Measurements from ENCODE around the gene ZG16B.

The ZG16B gene

DNA sequence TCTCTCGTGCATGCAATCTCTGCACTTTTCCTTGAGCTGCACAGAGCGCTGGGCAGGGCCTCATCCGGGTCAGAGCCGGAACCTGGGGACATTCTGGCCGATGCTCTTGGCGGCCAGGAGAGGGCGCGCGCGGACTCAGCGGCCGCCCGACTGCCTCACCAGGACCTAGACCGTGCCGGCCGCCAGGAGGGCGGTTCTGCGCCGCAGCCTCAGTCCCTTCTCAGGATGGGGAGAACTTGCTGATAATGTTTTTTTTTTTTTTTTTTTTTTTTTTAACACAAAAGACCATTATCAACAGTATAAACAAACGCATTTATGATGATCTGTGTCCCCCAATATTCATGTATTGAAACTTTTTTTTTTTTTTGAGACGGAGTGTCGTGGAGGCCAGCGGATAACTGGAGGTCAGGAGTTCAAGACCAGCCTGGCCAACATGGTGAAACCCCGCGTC lies 44.8 kb downstream of the ZG16B start:
- H3K4me3 ChIP-seq (ENCODE audit: low read length), result no peak overlapping the region
- H3K9ac ChIP-seq (ENCODE audit: low read length), result peak overlapping the region; percentile 48
- H3K4me1 ChIP-seq (ENCODE audit: control insufficient read depth, insufficient read depth, low read length), result peaks cover 6% of the 10 kb centered on the region
- no peaks in the 10 kb centered on the region for H3K9me3 ChIP-seq (ENCODE audit: control insufficient read depth, low read length)
- H3K36me3 ChIP-seq (ENCODE audit: control insufficient read depth, insufficient read depth, low read length), result no peaks in the 10 kb centered on the region
- no peaks in the 10 kb centered on the region for H3K27me3 ChIP-seq (ENCODE audit: control insufficient read depth, insufficient read depth, low read length)

DNA sequence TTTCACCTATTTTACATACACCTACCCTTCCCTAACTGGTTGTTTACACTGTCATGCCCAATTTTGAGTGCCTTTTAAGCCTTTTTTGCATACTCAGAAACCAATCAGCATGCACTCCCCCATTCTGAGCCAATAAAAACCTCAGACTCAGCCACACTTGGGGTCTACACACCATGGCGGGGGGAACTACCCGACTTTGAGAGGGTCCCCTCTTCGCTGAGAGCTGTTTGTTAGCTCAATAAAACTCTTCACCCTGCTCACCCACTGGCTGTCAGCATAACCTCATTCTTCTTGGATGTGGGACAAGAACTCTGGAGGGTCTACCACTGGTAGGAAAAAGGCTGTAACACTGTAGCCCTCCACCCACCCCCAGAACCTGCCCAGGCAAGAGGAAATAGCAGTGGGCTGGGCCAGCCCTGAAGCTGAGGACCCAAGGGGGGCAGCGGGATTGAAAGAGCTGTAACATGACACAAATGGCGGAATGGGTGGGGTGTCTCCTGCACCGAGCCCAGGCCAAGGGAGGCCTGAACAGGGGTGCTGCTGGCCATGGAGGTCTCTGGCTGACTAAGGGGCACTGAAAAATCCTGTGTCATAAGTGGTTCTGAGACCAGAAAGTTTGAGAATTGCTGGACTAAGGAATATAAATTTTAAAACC lies 49.9 kb downstream of the ZG16B start:
- peaks cover 7% of the 10 kb centered on the region for H3K4me1 ChIP-seq (ENCODE audit: control insufficient read depth, insufficient read depth, low read length)
- no peaks in the 10 kb centered on the region for H3K9me3 ChIP-seq (ENCODE audit: control insufficient read depth, low read length)
- no peak overlapping the region for H3K9ac ChIP-seq (ENCODE audit: low read length)
- H3K4me3 ChIP-seq (ENCODE audit: low read length), result no peak overlapping the region
- no peaks in the 10 kb centered on the region for H3K27me3 ChIP-seq (ENCODE audit: control insufficient read depth, insufficient read depth, low read length)
- H3K36me3 ChIP-seq (ENCODE audit: control insufficient read depth, insufficient read depth, low read length), result no peaks in the 10 kb centered on the region

All from mucosa of stomach (tissue), 1 donor.